ENCODE measurements around the gene ROR2.

Gene ROR2

DNA sequence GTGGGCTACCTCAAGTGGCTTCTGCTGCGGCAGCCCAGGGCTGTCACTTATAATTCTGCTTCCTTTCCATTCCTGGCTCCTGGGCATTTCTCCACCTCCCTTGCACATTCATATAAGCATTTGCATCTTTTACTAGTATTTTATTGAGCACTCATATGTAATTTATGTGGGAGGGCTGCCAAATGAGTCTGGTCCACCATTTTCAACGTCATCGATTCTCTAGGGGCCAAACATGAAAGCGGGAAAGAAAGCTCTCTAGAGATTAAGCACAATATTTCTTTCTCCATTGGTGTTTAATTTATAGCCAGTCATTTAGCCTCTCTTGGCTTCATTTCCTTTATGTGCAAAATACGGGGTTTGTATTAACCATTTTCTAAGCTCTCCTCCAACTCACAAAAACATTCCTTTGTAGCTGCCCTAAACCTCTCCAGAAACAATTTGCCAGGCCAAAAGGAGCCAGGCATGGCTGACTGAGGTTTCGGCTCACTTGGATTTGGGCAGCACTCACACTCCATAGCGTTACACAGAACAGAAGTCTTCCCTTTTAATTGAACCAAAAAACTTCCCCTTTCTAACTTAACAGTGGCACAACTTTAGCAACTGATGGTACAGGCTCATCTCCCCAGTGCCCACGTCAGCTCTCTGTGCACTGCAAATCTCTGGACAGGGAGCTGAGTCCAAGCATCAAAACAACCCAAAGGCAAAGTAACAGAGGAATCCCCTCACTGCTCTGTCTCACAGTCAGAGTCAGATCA, 183.5 kb downstream of the ROR2 start:
- Mint-ChIP-seq H3K27ac (ENCODE audit: low read depth) (no peak overlapping the region), H3K9me3 (no peaks in the 10 kb centered on the region), H3K4me3 (no peak overlapping the region), H3K27me3 (peaks cover 51% of the 10 kb centered on the region), H3K36me3 (ENCODE audit: insufficient read depth) (no peaks in the 10 kb centered on the region), H3K4me1 (no peaks in the 10 kb centered on the region)
- ATAC-seq (replicated peaks; ENCODE audit: extremely low read depth, poor library complexity, severe bottlenecking) = no peak
- DNase-seq (ENCODE audit: low spot score in 2 of 2) = no peak

- Mint-ChIP-seq H3K4me1 (no peaks in the 10 kb centered on the region), H3K4me3 (no peak overlapping the region), H3K27ac (ENCODE audit: low read depth) (no peak overlapping the region), H3K27me3 (peaks cover 50% of the 10 kb centered on the region), H3K9me3 (no peaks in the 10 kb centered on the region), H3K36me3 (ENCODE audit: insufficient read depth) (no peaks in the 10 kb centered on the region)
- ATAC-seq (replicated peaks; ENCODE audit: extremely low read depth, poor library complexity, severe bottlenecking) = no peak
- DNase-seq (ENCODE audit: low spot score in 2 of 2) = no peak
Observed at GRCh38 chr9:91765296-91765695, 184.7 kb downstream of the ROR2 start.

DNA sequence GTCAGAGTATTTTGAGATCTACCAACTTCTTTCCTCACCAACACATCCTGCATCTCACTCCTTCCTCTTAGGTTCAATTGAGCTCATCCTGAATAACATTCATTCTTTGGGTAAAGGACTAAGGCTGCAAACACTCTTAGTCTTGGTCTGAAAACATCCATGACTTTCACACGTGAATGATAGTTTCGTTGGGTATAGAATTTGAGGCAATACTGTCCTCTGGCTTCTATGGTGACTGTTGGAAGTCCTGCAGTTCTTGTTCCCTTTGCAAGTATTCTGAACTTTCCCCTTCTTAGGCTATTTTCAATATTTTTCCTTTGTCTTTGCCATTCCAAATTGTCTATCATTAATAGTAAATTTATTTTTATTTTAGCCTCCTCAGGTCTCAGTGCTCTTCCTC, 185.4 kb downstream of the ROR2 start:
- peaks cover 44% of the 10 kb centered on the region for H3K27me3 Mint-ChIP-seq
- H3K27ac Mint-ChIP-seq (ENCODE audit: low read depth) = no peak overlapping the region
- no peaks in the 10 kb centered on the region for H3K36me3 Mint-ChIP-seq (ENCODE audit: insufficient read depth)
- no peaks in the 10 kb centered on the region for H3K4me1 Mint-ChIP-seq
- H3K9me3 Mint-ChIP-seq = no peaks in the 10 kb centered on the region
- ATAC-seq (replicated peaks; ENCODE audit: extremely low read depth, poor library complexity, severe bottlenecking) (no peak), DNase-seq (ENCODE audit: low spot score in 2 of 2) (no peak)
- H3K4me3 Mint-ChIP-seq = no peak overlapping the region

DNA sequence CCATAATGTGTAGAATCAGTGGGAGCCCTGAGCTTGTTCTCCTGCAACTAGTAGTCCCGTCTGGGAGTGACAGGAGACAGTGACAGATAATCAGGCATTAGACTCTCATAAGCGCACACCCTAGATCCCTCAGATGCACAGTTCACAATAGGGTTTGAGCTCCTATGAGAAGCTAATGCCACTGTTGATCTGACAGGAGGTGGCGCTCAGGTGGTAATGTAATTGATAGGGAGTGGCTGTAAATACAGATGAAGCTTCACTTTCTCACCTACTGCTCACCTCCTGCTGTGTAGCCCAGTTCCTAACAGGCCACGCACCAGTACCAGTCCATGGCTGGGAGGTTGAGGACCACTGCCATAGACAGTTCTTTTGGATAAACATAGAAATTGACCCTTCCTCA, 188.7 kb downstream of the ROR2 start:
- no peak for DNase-seq (ENCODE audit: low spot score in 2 of 2)
- ATAC-seq (replicated peaks; ENCODE audit: extremely low read depth, poor library complexity, severe bottlenecking) = no peak
- H3K4me1 Mint-ChIP-seq = no peaks in the 10 kb centered on the region
- peaks cover 42% of the 10 kb centered on the region for H3K27me3 Mint-ChIP-seq
- peaks cover 1% of the 10 kb centered on the region for H3K36me3 Mint-ChIP-seq (ENCODE audit: insufficient read depth)
- no peak overlapping the region for H3K27ac Mint-ChIP-seq (ENCODE audit: low read depth)
- no peak overlapping the region for H3K4me3 Mint-ChIP-seq
- no peaks in the 10 kb centered on the region for H3K9me3 Mint-ChIP-seq

DNA sequence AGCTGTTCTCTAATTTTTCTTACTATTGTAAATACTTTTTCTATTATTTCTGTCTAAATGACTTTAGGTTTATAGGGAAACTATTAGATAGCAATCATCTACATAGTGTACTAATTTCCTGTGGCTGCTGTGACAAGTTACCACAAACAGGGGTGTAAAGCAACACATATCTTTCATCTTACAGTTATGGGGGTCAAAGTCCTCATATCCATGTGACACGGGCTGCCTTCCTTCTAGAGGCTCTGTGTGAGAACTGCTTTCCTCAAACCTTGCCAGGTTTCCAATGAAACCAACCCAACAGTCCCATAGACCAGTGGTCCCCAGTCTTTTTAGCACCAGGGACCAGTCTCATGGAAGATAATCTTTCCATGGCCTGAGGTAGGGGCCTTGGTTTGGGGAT, 189.1 kb downstream of the ROR2 start:
- Mint-ChIP-seq H3K27me3 (peaks cover 42% of the 10 kb centered on the region), H3K36me3 (ENCODE audit: insufficient read depth) (peaks cover 1% of the 10 kb centered on the region), H3K9me3 (no peaks in the 10 kb centered on the region), H3K4me3 (no peak overlapping the region), H3K4me1 (no peaks in the 10 kb centered on the region), H3K27ac (ENCODE audit: low read depth) (no peak overlapping the region)
- DNase-seq (ENCODE audit: low spot score in 2 of 2) = no peak
- ATAC-seq (replicated peaks; ENCODE audit: extremely low read depth, poor library complexity, severe bottlenecking) = no peak

DNA sequence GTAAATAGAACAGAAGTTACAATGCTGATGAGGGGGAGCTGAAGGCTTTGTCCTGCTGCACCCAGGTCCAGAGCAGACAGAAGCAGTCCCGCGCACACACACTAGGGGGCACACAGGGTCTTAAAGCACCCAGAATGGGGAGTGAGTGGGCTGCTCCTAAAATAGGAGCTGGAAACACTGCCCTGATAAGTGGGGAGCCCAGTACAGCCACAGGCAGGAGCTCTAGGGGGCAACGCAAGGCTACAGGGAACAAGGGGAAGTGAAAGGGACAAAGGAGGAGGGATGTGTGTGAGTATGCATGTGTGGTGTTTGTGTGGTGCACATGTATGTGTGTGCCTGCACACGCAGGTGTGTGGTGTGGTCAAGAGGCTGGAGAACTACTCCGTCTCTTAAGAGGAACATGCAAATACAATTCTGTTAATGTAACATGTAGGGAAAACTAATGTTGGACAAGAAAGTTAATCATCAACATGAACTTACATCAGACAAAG, 191.5 kb downstream of the ROR2 start:
- Mint-ChIP-seq H3K4me3 (no peak overlapping the region), H3K4me1 (no peaks in the 10 kb centered on the region), H3K36me3 (ENCODE audit: insufficient read depth) (peaks cover 1% of the 10 kb centered on the region), H3K27me3 (peaks cover 31% of the 10 kb centered on the region), H3K9me3 (no peaks in the 10 kb centered on the region), H3K27ac (ENCODE audit: low read depth) (no peak overlapping the region)
- ATAC-seq (replicated peaks; ENCODE audit: extremely low read depth, poor library complexity, severe bottlenecking) = no peak
- no peak for DNase-seq (ENCODE audit: low spot score in 2 of 2)

- Mint-ChIP-seq H3K27ac (ENCODE audit: low read depth) (no peak overlapping the region), H3K4me3 (no peak overlapping the region), H3K9me3 (no peaks in the 10 kb centered on the region), H3K36me3 (ENCODE audit: insufficient read depth) (peaks cover 1% of the 10 kb centered on the region), H3K27me3 (peaks cover 31% of the 10 kb centered on the region), H3K4me1 (no peaks in the 10 kb centered on the region)
- ATAC-seq (replicated peaks; ENCODE audit: extremely low read depth, poor library complexity, severe bottlenecking) = no peak
- no peak for DNase-seq (ENCODE audit: low spot score in 2 of 2)
Observed at GRCh38 chr9:91757782-91758181, 192.2 kb downstream of the ROR2 start.

GRCh38 chr9:91756510-91756780, 193.6 kb downstream of the ROR2 start:
- Mint-ChIP-seq H3K4me3 (no peak overlapping the region), H3K27me3 (peaks cover 40% of the 10 kb centered on the region), H3K27ac (ENCODE audit: low read depth) (no peak overlapping the region), H3K9me3 (no peaks in the 10 kb centered on the region), H3K4me1 (no peaks in the 10 kb centered on the region), H3K36me3 (ENCODE audit: insufficient read depth) (peaks cover 1% of the 10 kb centered on the region)
- ATAC-seq (replicated peaks; ENCODE audit: extremely low read depth, poor library complexity, severe bottlenecking) (no peak), DNase-seq (ENCODE audit: low spot score in 2 of 2) (no peak)

DNA sequence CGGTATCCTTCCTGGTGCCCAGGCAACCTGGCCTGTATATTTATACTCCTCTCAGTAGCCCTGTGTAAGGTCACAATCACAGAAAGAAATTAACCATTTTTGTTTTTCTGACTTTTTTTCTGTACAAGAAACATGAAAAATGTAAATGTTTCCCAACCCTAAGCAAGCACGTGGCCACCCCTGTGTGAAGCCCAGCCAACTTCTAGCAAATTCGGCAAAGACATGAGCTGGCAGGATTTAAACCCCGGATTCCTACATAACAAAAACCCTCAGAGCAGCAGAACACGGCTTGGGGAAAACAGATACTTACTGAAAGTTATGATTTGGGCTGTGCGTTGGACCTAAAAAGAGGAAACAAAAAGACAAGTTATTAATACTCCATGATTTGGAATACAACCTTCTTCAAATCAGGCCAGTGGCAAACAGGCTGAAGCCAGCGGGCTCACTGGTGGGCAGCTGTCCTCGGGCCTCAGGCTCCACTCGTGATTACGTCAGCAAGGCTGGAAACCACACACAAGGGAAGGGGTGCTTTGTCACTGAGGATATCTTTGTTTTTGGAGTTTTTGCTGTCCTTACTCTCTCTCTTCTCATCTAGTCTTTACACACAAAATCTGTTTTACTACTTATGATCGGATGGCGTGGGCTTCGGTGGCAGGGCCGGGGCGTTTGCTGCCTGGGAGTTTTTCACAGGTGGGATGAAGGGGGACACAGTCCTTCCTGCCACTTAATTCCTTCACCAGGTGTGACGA, 194.1 kb downstream of the ROR2 start:
- H3K4me1 Mint-ChIP-seq = no peaks in the 10 kb centered on the region

GRCh38 chr9:91753711-91754110, 196.3 kb downstream of the ROR2 start:
- H3K4me1 Mint-ChIP-seq = no peaks in the 10 kb centered on the region
- H3K4me3 Mint-ChIP-seq = no peak overlapping the region
- no peak overlapping the region for H3K27ac Mint-ChIP-seq (ENCODE audit: low read depth)
- DNase-seq (ENCODE audit: low spot score in 2 of 2) (no peak), ATAC-seq (replicated peaks; ENCODE audit: extremely low read depth, poor library complexity, severe bottlenecking) (no peak)
- no peaks in the 10 kb centered on the region for H3K36me3 Mint-ChIP-seq (ENCODE audit: insufficient read depth)
- H3K27me3 Mint-ChIP-seq = peaks cover 56% of the 10 kb centered on the region
- no peaks in the 10 kb centered on the region for H3K9me3 Mint-ChIP-seq

More for the DNA sequence above, 194.1 kb downstream of the ROR2 start:
- DNase-seq (ENCODE audit: low spot score in 2 of 2) = no peak
- ATAC-seq (replicated peaks; ENCODE audit: extremely low read depth, poor library complexity, severe bottlenecking) = no peak
- Mint-ChIP-seq H3K27ac (ENCODE audit: low read depth) (no peak overlapping the region), H3K36me3 (ENCODE audit: insufficient read depth) (peaks cover 1% of the 10 kb centered on the region), H3K27me3 (peaks cover 40% of the 10 kb centered on the region), H3K9me3 (no peaks in the 10 kb centered on the region), H3K4me3 (no peak overlapping the region)

- H3K9me3 Mint-ChIP-seq = no peaks in the 10 kb centered on the region
Observed at GRCh38 chr9:91751922-91752321, 198.1 kb downstream of the ROR2 start.

DNA sequence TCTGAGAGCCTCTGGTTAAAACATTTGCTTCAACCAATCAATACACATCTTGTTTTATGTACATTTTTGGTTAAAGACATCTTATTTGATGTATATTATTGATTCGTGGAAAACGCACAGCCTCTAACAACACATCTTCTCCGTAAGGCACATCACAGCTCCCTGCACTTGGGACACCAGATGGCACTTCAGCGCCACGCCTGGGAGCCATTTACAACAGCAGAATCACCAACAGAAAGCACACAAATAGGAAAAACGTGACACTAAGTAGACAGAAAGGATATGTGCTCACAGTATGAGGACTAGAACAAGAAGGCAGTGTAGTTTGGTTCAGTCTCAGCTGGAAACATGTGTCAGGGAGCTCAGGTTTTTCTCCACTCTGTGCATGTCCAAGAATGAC, 199.7 kb downstream of the ROR2 start:
- no peaks in the 10 kb centered on the region for H3K36me3 Mint-ChIP-seq (ENCODE audit: insufficient read depth)
- no peaks in the 10 kb centered on the region for H3K4me1 Mint-ChIP-seq
- H3K27ac Mint-ChIP-seq (ENCODE audit: low read depth) = no peak overlapping the region
- H3K4me3 Mint-ChIP-seq = no peak overlapping the region
- no peak for ATAC-seq (replicated peaks; ENCODE audit: extremely low read depth, poor library complexity, severe bottlenecking)
- peaks cover 43% of the 10 kb centered on the region for H3K27me3 Mint-ChIP-seq
- no peaks in the 10 kb centered on the region for H3K9me3 Mint-ChIP-seq
- no peak for DNase-seq (ENCODE audit: low spot score in 2 of 2)

More at GRCh38 chr9:91751922-91752321, 198.1 kb downstream of the ROR2 start:
- Mint-ChIP-seq H3K4me1 (no peaks in the 10 kb centered on the region), H3K27me3 (peaks cover 54% of the 10 kb centered on the region), H3K36me3 (ENCODE audit: insufficient read depth) (no peaks in the 10 kb centered on the region), H3K4me3 (no peak overlapping the region), H3K27ac (ENCODE audit: low read depth) (no peak overlapping the region)
- DNase-seq (ENCODE audit: low spot score in 2 of 2) (no peak), ATAC-seq (replicated peaks; ENCODE audit: extremely low read depth, poor library complexity, severe bottlenecking) (no peak)

- H3K27me3 Mint-ChIP-seq = peaks cover 48% of the 10 kb centered on the region
- H3K27ac Mint-ChIP-seq (ENCODE audit: low read depth) = no peak overlapping the region
- ATAC-seq (replicated peaks; ENCODE audit: extremely low read depth, poor library complexity, severe bottlenecking) = no peak
- DNase-seq (ENCODE audit: low spot score in 2 of 2) = no peak
- H3K9me3 Mint-ChIP-seq = no peaks in the 10 kb centered on the region
- H3K4me3 Mint-ChIP-seq = no peak overlapping the region
- H3K36me3 Mint-ChIP-seq (ENCODE audit: insufficient read depth) = no peaks in the 10 kb centered on the region
- H3K4me1 Mint-ChIP-seq = no peaks in the 10 kb centered on the region
Observed at GRCh38 chr9:91746904-91747303, 203.1 kb downstream of the ROR2 start.

Data from central memory CD8-positive, alpha-beta T cell (primary cell).